Stimulated activated CD8-positive, alpha-beta memory T cell treated with anti-CD3 and anti-CD28 coated beads, Interleukin-15, amount 100 ng/mL, for 48 hours (primary cell): Measurements from ENCODE around the gene LMBRD1.
"Not testable (repeated sequence)": the region's sequence is repeated elsewhere in the genome, so short reads cannot be mapped to it uniquely, and the experiment has no call there.

Experiments used
- DNase-seq, 2 donors: peaks; one replicate each; pipeline ENCODE4 v3.0.0-alpha.2; 2020; ENCODE audit warnings: low read depth in 2 of 2

The LMBRD1 gene

GRCh38 chr6:69732640-69733039, 64.2 kb downstream of the LMBRD1 start:
- no peak for DNase-seq

DNA sequence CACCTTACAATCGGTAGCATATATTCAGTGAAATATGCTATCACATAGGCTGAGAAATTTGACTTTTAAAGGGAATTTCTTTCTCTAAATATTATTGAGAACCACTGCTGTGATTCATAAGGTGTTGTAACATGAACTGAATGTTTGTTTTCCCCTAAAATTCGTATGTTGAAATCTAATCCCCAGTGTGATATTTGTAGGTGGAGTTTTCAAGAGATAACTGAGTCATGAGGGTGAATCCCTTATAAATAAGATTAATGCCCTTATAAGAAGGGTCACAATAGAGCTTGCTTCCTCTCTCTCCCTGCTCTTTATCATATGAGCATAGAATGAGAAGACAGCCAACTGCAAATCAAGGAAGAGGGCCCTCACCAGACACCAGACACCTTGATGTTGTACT, 64.8 kb downstream of the LMBRD1 start:
- no peak for DNase-seq

- no peak for DNase-seq
Measured at GRCh38 chr6:69729870-69730449, 66.8 kb downstream of the LMBRD1 start.

DNA sequence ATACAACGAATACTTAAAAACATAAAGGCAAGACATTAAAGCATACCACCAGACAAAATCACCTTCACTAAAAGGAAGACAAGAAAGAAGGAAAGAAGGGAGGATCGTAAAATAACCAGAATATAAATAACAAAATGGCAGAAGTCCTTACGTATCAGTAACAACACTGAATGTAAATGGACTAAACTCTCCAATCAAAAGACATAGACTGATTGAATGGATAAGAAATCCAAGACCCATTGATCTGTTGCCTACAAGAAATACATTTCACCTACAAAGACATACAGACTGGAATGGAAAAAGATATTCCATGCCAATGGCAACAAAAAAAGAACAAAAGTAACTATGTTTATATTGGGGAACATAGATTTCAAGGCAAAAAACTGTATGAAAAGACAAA, 74.1 kb downstream of the LMBRD1 start:
- no peak for DNase-seq

DNA sequence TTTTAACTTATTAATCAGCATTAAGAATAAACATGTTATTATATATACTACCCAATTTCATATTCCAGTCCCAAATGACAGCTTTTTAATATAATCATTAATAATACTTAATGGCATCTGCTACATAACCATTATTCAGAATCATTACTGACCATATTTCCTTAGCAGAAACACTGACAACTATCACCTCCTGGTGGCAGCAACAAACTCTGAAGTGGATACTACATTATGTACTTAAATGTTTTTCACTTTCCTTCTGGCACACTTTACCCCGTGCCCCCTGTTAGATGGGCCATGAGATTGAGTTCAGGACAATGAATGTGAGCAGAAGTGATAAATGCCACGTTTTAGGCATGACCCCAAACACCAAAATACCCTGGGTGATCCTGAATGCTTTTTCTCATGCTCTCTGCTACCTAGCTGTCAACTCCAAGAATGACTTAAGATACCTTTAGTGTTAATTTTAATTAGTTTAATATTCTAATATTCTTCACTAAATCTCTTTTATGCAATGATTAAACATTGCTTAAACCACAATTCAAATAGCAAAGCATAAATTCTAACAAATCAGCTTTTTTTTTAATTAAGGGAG, 77.1 kb downstream of the LMBRD1 start:
- no peak for DNase-seq

- DNase-seq = no peak
Measured at GRCh38 chr6:69706724-69707123, 90.1 kb downstream of the LMBRD1 start.

DNA sequence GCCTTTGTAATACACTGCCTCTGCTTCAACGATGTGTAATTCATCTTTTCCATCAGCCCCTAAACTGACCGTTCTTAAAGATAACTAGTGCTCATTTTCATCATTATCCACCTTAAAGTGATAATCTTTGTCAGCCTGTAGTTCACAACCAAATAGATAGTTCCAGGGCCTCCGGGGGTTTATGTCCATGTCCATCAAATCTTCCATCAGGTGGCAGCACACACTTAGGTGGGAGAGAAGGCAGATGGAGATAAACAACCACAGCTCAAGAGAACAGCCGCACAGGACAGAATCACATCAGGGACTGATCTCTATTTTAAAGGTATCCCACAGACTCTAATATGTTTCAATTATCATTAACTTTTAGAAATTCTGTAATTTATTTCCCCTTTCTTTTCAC, 90.9 kb downstream of the LMBRD1 start:
- DNase-seq = no peak

DNA sequence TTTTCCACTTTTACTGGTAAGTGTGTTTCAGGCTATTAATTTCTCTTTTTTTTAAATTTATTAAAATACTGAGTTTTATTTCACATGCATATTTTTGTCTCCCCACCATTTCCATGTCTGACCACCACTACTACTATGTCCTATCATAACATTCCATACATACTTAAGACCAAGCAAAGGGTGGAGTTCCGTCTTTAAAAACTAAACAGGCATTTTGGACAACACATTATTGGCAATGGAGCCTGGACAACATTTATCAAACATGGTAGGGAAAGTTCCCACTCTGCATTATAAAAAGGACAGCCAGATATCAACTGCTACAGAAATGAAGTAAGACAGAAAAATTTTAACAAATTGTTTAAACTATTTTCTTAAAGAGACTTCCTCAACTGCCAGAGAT, 91.9 kb downstream of the LMBRD1 start:
- no peak for DNase-seq

GRCh38 chr6:69699655-69700054, 97.2 kb downstream of the LMBRD1 start:
- DNase-seq = no peak

DNA sequence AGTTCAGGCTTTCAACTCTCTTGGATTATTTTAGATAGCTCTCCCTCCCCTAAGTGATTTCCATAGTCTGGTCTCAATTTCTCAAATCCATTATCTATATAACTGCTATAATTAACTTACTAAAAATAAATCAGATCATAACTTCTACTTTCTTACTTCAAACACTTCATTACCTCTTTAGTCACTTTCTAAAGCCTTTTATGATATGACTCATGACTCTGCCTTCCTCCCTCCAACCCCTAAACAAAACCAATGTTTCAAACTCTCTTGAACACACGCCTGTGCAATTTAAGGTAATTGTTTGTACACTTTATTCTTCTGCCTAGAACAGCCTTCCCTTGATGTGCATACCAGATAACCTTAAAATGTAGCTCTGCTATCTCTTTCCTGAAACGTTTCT, 100.5 kb downstream of the LMBRD1 start:
- no peak for DNase-seq

DNA sequence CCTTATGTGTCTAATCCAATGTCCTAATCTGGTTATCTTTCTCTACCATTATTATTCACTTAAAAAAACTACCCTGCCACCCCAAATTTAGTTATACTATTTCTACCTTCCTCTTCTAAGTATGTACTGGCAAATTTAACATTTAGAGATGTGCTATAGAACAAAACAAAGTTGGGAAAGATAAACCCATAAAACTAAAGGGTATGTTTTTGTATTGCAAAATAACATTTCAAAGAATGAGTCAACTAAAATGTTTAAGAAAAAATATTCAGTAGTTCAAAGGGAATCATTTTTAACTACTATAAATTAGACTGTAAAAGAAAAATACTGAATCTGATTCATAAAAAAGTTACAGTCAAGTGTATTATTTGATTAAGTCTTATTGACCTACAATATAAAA, 103.0 kb downstream of the LMBRD1 start:
- DNase-seq = no peak

DNA sequence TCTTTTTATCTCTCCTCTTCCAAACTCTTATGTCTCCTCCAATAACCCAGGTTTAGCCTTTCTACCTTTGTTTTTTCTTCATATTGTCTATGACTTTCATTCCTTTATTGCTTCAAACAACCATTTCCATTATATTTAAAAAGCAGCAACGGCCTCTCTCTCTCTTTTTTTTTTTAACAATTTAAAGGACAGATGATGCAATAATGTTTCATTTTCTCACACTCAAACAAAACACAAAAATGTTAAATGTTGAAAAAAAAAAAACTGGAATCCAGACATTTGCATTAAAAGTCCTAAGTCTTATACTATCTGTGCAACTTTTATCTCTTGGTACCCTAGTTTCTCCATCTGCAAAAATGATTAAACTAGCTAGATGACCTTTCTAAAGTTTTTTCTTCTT, 105.8 kb downstream of the LMBRD1 start:
- no peak for DNase-seq

- DNase-seq = no peak
Measured at GRCh38 chr6:69680302-69680701, 116.5 kb downstream of the LMBRD1 start.

DNA sequence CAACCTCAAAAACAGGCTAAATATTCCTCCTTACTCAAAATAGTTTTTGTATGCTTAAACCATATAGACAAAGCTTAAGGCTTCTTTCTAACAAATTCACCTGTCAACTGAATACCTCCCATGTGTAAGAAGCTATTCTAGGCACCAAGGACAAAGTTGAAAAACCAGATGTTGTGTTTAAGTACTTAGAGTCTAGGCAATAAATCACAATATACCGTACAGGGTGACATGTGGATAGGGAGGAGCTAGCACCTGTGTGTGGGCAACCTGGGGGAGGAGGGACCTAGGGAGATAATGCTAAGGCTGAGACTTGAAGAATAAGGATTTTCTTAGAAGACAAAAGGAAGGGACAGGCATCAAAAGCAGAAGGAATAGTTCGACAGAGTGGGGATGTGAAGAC, 123.5 kb downstream of the LMBRD1 start:
- no peak for DNase-seq

GRCh38 chr6:69668916-69669315, 127.9 kb downstream of the LMBRD1 start:
- DNase-seq = no peak

DNA sequence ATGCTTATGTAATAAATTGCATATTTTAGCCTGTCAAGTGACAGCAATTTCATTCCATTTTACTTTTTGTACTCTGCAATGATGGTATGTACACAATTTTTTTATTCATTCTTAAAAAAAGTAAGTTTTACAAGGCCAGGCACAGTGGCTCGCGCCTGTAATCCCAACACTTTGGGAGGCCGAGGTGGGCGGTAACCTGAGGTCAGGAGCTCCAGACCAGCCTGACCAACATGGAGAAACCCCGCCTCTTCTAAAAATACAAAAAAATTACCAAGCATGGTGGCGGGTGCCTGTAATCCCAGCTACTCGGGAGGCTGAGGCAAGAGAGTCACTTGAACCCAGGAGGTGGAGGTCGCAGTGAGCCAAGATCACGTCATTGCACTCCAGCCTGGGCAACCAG, 130.0 kb downstream of the LMBRD1 start:
- not testable (repeated sequence) for DNase-seq

GRCh38 chr6:69665437-69665836, 131.4 kb downstream of the LMBRD1 start:
- DNase-seq = no peak

DNA sequence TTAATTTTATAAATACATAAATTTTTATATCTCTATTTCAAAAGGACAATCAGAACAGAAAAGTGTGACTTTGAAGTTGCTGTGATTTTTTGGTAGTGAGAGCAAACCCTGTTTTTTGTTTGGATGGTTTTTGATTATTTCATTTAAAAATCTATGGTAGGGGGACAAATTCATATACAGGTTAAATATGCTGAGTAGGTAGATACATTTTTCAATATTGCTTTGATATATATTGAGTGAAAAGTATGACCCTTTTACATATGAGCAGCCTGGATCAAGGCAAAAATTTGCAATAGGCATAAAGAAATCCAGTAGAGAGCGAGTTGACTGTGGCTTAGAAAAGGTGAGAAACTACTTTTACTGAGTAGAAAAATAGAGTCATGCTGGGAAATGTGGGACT, 132.3 kb downstream of the LMBRD1 start:
- DNase-seq = no peak

DNA sequence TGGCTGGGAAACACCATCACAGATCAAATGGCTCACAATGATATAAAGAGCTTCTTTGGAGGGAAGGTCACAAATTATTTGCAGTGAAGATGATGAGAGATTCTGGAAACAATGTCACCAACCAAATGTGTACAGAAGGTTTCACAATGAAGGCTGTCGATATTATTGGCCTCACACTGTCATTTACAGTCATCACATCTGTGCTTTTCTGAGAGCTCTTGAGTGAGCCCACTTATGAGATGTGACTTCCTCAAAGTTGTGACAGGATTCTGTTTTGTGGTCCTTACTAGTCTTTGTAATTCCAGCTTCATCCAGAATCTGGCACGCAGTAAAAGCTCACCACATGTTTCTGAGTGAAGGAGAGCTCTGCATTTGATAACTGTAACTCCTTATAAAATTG, 133.6 kb downstream of the LMBRD1 start:
- no peak for DNase-seq

- no peak for DNase-seq
Measured at GRCh38 chr6:69650703-69651102, 146.1 kb downstream of the LMBRD1 start.

- no peak for DNase-seq
Measured at GRCh38 chr6:69647726-69648125, 149.1 kb downstream of the LMBRD1 start.

- DNase-seq = no peak
Measured at GRCh38 chr6:69643688-69644087, 153.1 kb downstream of the LMBRD1 start.

GRCh38 chr6:69632932-69633331, 163.9 kb downstream of the LMBRD1 start:
- DNase-seq = no peak
